ENCODE measurements around the gene DCLK2.

- TF ChIP-seq FOXM1 (IDR thresholded peaks at IDR 0.05; ENCODE audit: borderline replicate concordance) (no peak), NFRKB (IDR thresholded peaks at IDR 0.05) (no peak), SP1 (IDR thresholded peaks at IDR 0.05) (no peak), FOXA1 (IDR thresholded peaks at IDR 0.05) (no peak), ELF4 (IDR thresholded peaks at IDR 0.05) (no peak), BHLHE40 (IDR thresholded peaks at IDR 0.05; ENCODE audit: borderline replicate concordance) (no peak), HDGF (IDR thresholded peaks at IDR 0.05; ENCODE audit: borderline replicate concordance) (no peak), TARDBP (IDR thresholded peaks at IDR 0.05) (no peak)
Measured at GRCh38 chr4:150116506-150116905, 38.3 kb downstream of the DCLK2 start.

Measured in HEK293T (cell line).